Measurements from ENCODE around the gene RELN. TPM values are rescaled to one million over a fixed set of nuclear protein-coding genes. Genes with fewer than 3 reads are reported as not detected.

The RELN gene
- polyA plus RNA-seq, 1 donor (not counting 4 experiments of a cell fraction or from before 2014, with no cell fraction given) = not detected

DNA sequence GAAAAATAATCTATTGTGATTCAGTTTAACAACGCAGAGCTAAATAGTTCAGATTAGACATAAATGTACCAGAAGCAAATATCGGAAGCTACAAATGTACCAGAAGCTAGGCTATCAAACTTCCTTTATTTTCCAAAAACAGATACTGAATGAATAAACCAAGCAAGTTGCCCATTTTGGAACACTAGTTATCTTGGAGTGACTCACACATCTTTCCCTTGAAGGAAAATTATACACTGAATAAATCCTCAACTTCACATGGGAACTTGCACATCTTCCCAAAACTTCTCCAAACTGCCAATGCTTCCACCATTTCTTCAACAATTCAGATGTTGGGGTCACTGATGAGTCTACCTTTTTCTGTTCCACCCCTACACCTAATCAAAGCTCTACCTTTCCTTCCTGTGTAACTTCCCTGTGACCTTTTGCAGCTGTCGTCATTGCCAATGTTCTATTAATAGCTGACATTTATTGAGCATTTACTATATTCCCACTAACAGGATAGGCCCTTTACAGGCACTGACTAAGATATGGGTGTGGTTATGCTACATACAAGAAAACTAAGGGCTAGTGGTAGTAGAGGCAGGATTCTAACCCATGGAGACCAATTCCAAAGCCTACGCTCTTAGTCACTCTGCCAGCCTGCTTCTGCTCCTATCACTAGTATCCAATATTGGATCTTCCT, 22.7 kb downstream of the RELN start:
- no peaks in the 10 kb centered on the region for H3K9me1 ChIP-seq (ENCODE audit: control insufficient read depth, extremely low read depth, insufficient read depth, low read length)
- H3K4me3 ChIP-seq (ENCODE audit: control insufficient read depth in 2 of 3, extremely low read depth in 1 of 3, insufficient read depth in 2 of 3, low read depth in 1 of 3, low read length in 3 of 3) = no peak overlapping the region
- H3K79me2 ChIP-seq (ENCODE audit: control insufficient read depth, insufficient read depth, low read length) = no peaks in the 10 kb centered on the region
- no peak overlapping the region for H3K4me2 ChIP-seq (ENCODE audit: control insufficient read depth, extremely low read depth, insufficient read depth, low read depth, low read length)
- no peak overlapping the region for H3K9ac ChIP-seq (ENCODE audit: control insufficient read depth, extremely low read depth, insufficient read depth, low read length)
- dilution Hi-C loops (cut with MboI; ENCODE audit: extremely low pct_ligation_motif_present, low sequenced_read_pairs) = no loop called here
- no peaks in the 10 kb centered on the region for H3K4me1 ChIP-seq (ENCODE audit: control insufficient read depth, extremely low read depth, insufficient read depth, low read length)
- no peak overlapping the region for H2AFZ ChIP-seq (ENCODE audit: control insufficient read depth, low read length)
- TF ChIP-seq, protein P1, sequence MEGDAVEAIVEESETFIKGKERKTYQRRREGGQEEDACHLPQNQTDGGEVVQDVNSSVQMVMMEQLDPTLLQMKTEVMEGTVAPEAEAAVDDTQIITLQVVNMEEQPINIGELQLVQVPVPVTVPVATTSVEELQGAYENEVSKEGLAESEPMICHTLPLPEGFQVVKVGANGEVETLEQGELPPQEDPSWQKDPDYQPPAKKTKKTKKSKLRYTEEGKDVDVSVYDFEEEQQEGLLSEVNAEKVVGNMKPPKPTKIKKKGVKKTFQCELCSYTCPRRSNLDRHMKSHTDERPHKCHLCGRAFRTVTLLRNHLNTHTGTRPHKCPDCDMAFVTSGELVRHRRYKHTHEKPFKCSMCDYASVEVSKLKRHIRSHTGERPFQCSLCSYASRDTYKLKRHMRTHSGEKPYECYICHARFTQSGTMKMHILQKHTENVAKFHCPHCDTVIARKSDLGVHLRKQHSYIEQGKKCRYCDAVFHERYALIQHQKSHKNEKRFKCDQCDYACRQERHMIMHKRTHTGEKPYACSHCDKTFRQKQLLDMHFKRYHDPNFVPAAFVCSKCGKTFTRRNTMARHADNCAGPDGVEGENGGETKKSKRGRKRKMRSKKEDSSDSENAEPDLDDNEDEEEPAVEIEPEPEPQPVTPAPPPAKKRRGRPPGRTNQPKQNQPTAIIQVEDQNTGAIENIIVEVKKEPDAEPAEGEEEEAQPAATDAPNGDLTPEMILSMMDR (optimal IDR thresholded peaks at IDR 0.05 in 1 of 3, IDR thresholded peaks at IDR 0.05 in 1 of 3, conservative IDR thresholded peaks at IDR 0.05 in 1 of 3; ENCODE audit: extremely low read depth in 1 of 3, insufficient read depth in 2 of 3, low read length in 3 of 3) = no peak
- no peak for TF ChIP-seq EZH2 (IDR thresholded peaks at IDR 0.05; ENCODE audit: low read length)
- no peaks in the 10 kb centered on the region for H3K36me3 ChIP-seq (ENCODE audit: control insufficient read depth in 2 of 2, extremely low read depth in 1 of 2, insufficient read depth in 2 of 2, low read length in 2 of 2)
- H3K27me3 ChIP-seq (ENCODE audit: control insufficient read depth, extremely low read depth, insufficient read depth, low read length) = no peaks in the 10 kb centered on the region
- FAIRE-seq (no peak), DNase-seq (ENCODE audit: low read depth, low spot score) (no peak)
- no peaks in the 10 kb centered on the region for H3K9me3 ChIP-seq (ENCODE audit: control insufficient read depth, low read depth, low read length)
- H4K20me1 ChIP-seq (ENCODE audit: control insufficient read depth, extremely low read depth, insufficient read depth, low read length) = no peaks in the 10 kb centered on the region
- no peak overlapping the region for H3K27ac ChIP-seq (ENCODE audit: control insufficient read depth, insufficient read depth, low read length)

DNA sequence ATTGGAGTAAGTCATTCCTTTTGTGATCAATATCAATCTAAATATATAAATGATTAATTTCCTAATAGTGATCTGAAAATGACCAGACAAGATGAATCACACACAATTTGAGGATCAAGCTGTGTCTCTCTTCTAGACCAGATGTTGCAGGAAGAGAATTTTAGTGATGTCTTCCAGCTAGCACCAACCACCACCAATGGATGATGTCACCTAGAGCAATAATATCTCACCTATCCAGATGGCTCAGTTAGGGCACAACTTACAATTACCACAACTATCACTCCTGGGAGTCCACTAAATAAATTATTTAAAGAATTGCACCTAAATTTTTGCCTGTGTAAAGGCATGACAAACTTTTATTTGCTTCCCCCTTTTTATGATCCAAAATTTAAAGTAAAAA, 25.2 kb downstream of the RELN start:
- H3K9ac ChIP-seq (ENCODE audit: control insufficient read depth, extremely low read depth, insufficient read depth, low read length) = no peak overlapping the region
- H3K4me2 ChIP-seq (ENCODE audit: control insufficient read depth, extremely low read depth, insufficient read depth, low read depth, low read length) = no peak overlapping the region

More for the DNA sequence above, 25.2 kb downstream of the RELN start:
- Histone ChIP-seq H3K4me3 (ENCODE audit: control insufficient read depth in 2 of 3, extremely low read depth in 1 of 3, insufficient read depth in 2 of 3, low read depth in 1 of 3, low read length in 3 of 3) (no peak overlapping the region), H3K36me3 (ENCODE audit: control insufficient read depth in 2 of 2, extremely low read depth in 1 of 2, insufficient read depth in 2 of 2, low read length in 2 of 2) (no peaks in the 10 kb centered on the region), H2AFZ (ENCODE audit: control insufficient read depth, low read length) (no peak overlapping the region), H3K9me1 (ENCODE audit: control insufficient read depth, extremely low read depth, insufficient read depth, low read length) (no peaks in the 10 kb centered on the region), H4K20me1 (ENCODE audit: control insufficient read depth, extremely low read depth, insufficient read depth, low read length) (no peaks in the 10 kb centered on the region), H3K27ac (ENCODE audit: control insufficient read depth, insufficient read depth, low read length) (no peak overlapping the region), H3K9me3 (ENCODE audit: control insufficient read depth, low read depth, low read length) (no peaks in the 10 kb centered on the region), H3K27me3 (ENCODE audit: control insufficient read depth, extremely low read depth, insufficient read depth, low read length) (no peaks in the 10 kb centered on the region), H3K4me1 (ENCODE audit: control insufficient read depth, extremely low read depth, insufficient read depth, low read length) (no peaks in the 10 kb centered on the region), H3K79me2 (ENCODE audit: control insufficient read depth, insufficient read depth, low read length) (no peaks in the 10 kb centered on the region)
- DNase-seq (ENCODE audit: low read depth, low spot score) = no peak
- TF ChIP-seq EZH2 (IDR thresholded peaks at IDR 0.05; ENCODE audit: low read length) = no peak
- TF ChIP-seq, protein P1 (optimal IDR thresholded peaks at IDR 0.05 in 1 of 3, IDR thresholded peaks at IDR 0.05 in 1 of 3, conservative IDR thresholded peaks at IDR 0.05 in 1 of 3; ENCODE audit: extremely low read depth in 1 of 3, insufficient read depth in 2 of 3, low read length in 3 of 3) = no peak
- no peak for FAIRE-seq
- dilution Hi-C loops (cut with MboI; ENCODE audit: extremely low pct_ligation_motif_present, low sequenced_read_pairs) = no loop called here

All from keratinocyte (primary cell).